ENCODE data around the gene DOP1A.

Gene DOP1A, protein sequence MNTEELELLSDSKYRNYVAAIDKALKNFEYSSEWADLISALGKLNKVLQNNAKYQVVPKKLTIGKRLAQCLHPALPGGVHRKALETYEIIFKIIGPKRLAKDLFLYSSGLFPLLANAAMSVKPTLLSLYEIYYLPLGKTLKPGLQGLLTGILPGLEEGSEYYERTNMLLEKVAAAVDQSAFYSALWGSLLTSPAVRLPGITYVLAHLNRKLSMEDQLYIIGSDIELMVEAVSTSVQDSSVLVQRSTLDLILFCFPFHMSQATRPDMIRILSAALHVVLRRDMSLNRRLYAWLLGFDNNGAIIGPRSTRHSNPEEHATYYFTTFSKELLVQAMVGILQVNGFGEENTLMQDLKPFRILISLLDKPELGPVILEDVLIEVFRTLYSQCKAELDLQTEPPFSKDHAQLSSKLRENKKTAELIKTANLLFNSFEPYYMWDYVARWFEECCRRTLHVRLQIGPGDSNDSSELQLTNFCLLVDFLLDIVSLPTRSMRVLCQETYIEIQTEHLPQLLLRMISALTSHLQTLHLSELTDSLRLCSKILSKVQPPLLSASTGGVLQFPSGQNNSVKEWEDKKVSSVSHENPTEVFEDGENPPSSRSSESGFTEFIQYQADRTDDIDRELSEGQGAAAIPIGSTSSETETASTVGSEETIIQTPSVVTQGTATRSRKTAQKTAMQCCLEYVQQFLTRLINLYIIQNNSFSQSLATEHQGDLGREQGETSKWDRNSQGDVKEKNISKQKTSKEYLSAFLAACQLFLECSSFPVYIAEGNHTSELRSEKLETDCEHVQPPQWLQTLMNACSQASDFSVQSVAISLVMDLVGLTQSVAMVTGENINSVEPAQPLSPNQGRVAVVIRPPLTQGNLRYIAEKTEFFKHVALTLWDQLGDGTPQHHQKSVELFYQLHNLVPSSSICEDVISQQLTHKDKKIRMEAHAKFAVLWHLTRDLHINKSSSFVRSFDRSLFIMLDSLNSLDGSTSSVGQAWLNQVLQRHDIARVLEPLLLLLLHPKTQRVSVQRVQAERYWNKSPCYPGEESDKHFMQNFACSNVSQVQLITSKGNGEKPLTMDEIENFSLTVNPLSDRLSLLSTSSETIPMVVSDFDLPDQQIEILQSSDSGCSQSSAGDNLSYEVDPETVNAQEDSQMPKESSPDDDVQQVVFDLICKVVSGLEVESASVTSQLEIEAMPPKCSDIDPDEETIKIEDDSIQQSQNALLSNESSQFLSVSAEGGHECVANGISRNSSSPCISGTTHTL (N-terminal part only)

DNA sequence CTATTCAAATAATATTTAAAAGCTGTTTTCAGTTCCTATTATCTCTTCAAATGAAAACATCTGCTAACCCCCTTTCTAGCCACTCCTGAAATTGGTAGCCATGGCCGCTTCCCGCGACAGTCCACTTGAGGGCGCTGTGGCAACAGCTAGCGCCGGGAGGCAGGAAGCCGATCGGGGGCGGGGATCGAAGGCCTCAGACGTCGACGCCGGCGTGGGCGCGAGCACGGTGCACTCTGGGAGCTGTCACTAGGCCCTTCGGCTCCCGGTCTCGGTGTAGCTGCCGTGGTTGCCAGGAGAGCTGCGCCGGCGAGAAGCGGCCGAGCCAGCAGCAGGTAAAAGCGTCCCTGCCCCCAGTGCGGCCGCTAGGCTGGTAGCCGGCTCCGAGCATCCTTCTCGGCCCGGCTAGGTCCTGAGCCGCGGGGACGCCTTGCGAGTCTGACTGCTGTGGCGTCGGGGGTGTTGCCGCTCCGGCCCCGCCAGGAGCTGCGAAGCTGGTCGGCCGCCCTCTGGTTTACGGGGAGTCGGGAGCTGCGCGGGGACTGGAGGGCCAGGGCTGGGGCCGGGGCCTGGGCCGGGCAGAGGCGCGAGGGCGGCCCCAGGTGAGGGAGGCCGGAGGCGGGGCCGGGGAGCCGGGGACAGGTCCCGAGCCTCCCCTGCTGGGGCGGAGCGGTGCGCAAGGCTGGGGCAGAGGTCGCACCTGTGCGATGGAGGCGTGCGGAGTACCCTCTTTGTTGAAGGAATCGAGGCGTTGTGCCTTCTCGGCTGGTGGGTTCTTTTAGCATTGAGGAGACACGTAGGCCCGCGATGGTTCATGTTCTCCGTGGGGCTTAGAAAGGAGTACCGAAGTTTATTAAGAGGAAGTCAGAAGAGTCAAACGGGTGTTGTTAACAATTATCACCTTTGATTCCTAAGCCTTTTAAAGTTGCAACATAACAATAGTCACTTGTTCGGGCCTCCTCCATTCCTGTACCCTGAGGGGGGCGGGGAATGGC is at the start of gene DOP1A:
Gene DOP1A, plus strand, starts transcription at position 224 of the 992 bp plus-strand sequence. CDS start 29,307 bp downstream, outside the sequence.
- DNase-seq = peak; percentile 98

DNA sequence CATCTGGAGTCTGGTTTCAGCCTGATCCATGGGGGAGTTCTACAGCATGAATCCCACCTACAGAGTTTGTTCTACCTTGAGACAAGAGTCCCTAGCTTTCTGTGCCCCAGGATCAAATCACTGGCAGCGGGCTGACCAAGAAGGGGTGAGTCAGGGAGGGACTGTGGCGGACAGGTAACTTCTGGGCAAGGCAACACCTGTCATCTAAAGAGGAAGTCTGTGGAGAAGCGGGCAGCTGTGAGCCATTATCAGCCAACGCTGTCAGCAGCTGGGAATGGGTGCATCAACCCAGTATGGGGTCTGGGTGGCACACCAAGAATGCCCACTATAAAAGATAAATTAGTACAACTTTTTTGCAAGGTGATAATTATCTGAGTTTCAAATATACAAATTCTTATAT is 47.7 kb upstream of the DOP1A start:
- no peak for DNase-seq

DNA sequence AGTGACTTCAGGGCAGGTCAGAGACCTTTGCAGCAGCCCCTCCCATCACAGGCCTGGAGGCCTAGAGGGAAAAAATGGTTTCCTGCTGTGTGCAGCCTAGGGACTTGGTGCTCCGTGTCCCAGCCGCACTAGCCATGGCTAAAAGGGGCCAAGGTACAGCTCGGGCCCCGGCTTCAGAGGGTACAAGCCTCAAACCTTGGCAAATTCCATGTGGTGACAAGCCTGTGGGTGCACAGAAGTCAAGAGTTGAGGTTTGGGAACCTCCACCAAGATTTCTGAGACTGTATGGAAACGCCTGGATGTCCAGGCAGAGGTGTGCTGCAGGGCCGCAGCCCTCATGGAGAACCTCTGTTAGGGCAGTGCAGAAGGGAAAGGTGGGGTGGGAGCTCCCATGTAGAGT is 35.8 kb upstream of the DOP1A start:
- DNase-seq = no peak

DNA sequence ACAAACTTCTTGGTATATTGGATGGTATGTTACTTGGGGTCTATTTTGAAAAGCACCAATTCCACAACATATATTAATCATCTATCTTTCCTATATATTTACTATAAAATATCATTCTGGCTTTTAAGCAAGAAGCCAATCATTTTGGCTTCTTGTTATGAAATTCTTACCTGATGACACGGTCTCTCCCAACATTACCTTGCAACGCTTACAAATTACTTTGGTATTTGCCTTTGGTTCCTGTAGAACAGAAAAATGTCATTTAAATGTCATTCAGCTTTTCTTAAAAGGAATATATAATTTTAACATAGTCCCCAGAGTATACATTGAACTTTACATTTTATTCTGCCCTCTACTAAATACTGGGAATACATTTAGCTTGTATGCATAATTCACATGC is 29.2 kb upstream of the DOP1A start:
- no peak for DNase-seq

DNA sequence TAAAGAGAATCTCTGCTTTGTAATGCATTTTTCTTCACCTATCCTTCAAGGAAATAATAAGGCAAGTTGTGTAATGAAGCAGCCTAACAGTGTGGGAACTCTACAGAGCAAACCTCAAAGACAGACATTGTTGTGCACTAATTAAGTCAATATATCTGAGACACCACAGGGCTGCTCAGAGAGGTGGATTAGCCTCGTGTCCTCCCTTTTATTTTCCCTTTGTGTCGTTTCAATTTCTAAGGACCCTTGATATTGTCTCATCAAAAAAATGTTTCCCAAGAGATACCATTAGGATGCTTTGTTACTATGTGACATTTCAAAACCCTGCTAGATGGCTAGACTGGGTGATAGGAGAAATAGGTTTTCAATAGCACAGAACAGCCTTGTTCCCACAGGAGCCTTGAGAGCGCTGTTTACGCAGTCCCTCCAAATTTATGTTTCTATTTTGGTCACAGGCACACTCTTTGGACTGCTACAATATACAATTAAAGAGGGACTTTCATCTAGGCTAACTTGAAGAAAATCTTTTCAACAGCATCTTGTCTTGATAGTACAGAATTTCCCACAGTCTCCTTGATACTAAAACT is 24.9 kb upstream of the DOP1A start:
- DNase-seq = no peak

DNA sequence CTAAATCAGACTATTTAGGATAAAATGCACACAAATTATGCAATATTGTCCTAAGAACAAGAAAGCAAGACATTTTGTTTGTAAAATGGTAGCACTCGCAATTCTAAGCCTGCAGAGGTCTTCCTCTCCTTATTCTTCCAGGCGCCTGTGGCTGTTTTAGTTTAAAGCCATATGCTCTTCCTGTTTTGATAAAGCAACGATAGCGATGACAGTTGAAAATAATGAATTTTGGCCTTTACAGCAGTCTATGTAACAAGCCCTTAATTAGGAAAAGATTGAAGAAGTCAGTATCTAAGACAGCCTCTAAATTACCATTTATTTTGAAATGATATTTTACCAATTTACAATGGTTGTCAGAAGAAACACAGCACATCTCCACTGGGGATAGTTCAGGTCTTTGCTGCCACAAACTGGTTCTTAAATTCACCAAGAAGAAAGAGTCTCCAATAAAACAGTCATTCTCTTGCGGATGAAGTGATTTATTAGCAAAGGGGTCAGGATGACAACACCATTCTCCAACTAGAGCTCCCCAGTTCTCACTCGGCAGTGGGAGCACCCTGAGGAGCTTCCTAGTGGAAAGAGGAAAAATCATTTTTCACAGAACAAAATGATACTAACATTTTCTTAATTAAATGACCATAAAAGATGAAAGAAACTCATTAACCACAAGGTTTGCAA is 23.2 kb upstream of the DOP1A start:
- DNase-seq = no peak

DNA sequence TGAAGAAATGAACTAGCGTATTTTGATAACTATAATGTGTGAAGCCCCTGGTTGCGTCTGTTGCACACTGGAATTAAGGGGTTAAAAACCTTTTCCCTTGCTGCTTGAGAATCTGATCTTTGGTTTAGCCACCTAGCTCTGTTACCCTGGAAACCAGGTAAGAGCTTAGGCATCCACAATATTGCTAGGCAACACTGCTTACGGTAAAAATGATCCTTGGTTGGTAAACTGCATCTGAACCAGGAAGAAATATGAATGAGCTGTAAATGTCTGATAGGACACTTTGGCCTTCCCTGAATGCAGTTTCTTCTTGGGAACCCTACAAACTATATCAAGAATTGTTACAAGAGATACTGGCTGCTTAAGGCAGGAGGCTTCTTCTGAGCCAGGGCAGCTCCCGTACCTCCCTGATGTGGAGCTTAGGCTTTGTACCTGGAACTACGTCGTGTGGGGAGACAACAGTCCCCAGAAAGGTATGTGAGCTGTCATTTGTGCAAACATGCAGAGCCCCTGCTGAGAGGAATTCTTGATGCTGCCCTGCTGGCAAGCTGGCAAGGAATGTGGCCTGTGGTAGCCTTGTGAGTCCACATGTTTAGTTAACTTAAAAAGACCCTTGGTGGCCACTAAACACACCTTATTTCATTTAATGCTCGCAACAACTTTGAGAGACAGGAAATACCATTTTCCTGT is 20.3 kb upstream of the DOP1A start:
- DNase-seq = no peak

DNA sequence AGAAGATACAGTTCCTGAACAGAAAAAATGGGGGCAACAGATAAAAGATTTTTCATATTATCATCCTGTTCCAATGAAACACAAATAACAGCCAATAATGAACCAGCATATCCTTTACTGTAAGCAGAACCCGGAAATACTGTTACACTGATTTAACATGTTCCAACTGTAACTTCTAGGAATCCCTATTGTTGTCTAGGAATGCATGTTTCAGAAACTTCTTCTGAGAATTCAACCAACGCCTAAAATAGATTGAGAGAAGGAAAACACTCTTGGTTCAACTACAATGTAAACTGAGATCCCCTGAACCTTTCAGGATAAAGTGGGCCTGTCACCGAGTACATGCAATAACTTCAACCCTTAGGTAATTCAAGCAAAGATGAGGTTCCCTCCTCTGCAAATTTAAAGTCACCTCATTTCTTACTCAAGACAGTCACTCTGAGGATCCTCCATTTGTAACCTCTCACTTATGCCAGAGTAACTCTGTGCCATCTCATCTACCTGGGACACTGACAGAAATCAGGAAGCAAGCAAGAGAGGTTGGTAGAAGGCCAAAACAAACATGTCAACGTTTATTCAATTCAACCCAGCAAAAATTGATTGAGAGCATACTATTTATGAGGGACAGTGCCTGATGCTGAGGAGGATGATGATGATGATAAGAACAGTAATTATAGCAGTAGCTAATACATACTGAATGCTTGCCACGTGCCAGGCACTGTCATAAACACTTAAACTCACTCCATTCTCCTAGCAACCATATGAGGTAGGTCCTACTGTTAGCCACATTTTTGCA is 15.9 kb upstream of the DOP1A start:
- DNase-seq = no peak

DNA sequence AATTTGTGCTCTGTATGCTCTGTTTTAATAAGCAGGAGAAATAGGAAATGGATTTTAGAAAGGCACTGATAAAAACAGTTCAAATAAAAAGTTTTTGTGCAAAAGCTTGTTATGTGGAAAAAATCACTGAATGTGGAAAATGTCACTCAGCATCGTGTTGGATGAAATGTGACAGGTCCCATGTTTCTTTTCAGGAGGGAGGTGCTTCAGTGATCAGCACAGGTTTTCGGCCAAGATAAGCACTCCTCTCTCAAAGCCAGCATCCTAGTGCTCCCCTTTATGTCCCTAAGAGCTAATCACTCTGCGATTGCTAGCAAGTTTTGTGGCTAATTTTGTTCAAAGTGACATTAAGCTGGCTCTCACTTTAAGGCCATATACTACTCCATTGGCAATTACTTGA is 13.8 kb upstream of the DOP1A start:
- DNase-seq = no peak

DNA sequence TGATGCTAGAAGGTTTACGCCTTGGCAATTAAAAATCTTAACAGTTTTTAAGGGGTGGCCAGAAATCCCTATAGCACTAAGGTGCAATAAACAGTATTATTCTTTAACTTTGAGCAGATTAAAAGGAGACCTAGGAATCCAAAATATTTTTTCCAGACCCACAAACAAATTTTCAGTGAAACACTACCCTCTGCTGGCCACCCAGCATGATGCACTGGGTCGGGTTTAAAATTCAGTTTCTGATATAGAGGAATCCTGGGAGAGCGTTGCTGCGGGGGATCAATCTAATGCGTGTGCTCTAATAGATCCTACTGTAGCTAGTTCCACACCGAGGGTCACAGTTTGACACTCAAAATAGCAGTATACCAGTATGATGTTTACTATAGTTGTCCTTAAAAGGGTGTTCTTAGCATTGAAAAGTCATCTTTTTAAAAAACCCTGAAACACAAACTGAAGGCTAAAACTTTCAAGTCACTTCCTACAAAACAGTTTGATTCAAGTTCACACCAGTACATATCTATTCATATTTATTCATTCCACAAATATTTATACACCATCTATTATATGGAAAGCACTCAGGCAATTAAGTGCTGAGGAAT is 12.0 kb upstream of the DOP1A start:
- DNase-seq = peak; percentile 22

DNA sequence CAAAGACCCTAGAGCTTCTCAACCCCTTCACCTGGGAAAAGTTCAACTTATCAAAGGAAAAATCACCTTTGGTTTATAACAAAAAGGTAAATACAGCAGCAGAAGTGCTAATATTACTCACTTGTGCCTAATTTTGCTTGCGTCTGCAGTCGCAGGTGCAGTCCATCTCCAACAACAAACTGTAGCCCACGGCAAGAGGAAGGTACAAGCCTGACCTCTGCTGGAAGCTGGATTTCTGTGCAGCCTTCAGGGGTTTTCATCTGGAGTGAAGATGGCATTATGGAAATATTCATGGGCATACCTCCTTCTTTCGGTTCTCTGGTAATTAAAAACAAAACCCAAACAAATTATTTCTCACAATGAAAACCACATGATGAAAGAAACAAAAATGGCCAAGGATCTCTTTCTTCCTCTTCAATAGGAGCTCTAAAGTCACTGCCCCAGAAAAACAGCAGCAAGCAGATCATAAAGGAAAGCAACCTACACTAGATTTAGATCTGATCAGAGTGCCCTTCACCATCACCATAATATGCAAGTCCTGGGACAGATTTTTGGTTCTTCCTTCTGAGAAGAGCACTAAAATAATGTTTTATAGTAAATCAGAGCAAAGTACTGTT is 9.7 kb upstream of the DOP1A start:
- no peak for DNase-seq

DNA sequence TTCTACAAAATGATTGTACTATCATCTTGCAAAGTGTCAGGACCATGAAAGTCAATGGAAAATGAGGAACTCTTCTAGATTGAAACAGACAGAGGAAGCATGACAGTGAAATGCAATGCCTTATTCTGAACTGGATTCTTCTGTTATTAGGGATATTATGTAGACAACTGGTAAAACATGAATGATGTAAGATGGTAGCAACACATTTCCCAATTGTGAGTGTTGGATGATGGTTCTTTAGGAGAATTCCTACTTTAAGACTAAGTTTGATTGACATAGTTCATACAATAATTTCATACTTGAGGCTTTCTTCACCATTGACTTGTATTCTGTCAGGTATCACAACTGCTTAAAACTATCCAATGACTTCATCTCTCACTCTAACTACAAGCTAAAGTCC is 6.3 kb upstream of the DOP1A start:
- no peak for DNase-seq

DNA sequence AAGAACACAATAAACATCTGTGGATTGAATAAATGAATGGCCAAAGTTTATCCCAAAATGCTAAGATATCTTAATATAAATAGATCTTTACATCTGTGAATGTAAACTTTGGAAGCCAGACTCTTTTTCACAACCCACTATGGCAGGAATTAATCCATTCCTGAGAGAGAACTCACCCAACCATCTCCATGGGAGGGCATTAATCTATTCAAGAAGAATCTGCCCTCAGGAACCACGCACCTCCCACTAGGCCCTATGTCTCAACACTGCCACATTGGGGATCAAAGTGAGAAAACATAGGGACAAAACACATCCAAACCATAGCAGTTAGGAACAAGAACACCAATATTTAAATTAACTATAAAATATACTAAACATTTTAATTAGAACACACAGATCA is 5.2 kb upstream of the DOP1A start:
- DNase-seq = no peak

DNA sequence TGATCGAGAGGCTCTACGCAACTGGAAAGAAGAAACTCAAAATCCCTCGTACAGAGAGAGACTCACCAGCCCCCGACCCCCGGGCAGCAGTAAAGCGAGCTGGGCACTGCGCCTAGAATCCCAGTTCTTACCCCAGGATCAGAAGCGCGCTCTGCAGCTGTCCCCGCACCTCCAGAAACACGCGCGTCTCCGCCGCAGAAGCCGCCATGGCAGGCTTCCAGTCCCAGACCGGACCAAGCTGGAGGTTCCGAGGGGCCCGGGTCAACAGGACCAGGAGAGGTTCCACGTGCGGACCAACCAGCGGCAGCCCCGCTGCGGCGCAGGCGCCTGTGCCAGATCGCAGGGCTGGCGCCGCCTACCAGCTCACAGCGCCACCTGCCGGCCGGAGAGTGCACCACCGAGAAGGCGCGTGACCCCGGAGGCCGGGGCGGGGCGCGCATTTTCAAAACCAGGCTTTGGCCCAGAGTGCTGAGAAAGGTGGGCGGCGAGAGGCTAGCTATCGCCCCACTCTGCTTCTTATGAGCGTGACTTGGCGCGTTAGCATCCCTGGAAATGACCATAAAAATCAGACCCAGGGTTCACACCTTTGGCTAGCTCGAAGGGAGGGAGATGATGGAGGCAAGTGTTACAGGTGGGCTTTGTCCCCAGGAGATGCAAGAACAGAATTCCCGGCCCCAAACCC is 1.8 kb upstream of the DOP1A start, which contains the start of gene UBE3D:
Gene UBE3D, minus strand, starts transcription at position 331 of the 682 bp plus-strand sequence. Its CDS starts 123 bp downstream, at position 208.
- DNase-seq = peak; percentile 90

DNA sequence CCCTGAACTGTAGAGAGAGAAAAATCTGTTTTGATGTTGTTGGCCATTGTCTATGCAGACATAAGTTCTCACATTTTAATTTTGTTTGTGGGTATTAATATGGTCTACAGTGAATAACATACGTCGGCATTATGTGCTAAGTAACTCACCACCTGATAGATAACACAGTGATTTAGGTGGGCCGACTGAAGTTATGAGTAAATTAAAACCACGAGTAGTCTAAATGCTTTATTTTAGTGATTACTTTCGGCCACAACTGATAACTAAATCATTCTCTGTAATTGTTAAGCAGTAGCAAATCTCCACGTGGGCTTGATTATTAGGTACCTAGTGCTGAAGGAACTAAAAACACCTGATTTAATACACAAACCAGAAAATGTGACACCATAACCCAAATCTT is 1.1 kb downstream of the DOP1A start:
- DNase-seq = no peak

DNA sequence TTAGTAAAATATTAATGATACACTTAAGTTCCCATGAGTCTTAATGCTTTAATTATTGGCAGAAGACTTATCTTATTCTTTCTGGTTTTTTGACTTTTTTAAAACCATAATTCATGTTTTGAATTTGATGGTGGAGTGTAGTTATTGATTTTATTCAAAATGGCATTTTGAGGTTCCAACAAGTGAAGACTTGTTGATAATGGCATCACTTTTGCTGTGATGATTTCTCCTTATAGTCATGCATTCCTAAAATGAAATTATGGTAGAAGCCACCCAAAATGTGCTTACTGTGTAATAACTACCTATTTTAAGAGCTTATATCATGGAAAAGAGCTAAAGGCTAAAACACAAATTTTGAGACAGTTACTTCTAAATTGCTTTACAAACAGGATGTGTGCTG is 2.2 kb downstream of the DOP1A start:
- DNase-seq = no peak

DNA sequence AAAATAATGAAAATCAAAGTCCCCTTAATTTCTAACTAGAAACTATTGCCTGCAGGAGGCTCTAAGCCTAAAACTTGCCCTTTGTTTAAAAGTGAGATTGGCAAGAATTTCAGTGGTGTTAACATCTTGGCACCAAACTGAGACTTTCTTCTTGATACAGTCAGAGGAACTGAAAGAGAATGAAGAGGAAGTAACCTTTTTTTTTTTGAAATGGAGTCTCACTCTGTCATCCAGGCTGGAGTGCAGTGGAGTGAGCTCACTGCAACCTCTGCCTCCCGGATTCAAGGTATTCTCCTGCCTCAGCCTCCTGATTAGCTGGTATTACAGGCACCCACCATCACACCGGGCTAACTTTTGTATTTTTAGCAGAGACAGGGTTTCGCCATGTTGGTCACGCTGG is 3.6 kb downstream of the DOP1A start:
- DNase-seq = no peak

DNA sequence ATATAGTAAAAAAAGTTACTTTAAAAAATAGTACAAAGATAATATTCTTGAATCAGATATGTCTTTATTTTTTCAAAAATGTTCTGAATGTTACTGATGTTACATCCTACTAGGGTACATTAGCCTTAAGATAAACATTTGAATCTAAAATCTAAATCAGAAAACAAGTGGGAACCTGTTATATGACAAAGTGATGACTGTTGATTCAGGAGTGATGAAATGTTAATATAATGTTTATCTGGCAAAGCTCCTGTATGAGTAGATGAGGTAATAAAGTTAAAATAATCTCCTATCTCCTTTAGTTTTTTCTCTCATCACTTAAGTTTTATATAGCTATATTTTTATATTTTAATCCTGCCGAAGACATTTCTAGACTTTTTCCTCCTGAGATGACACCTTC is 4.2 kb downstream of the DOP1A start:
- no peak for DNase-seq
